ENCODE measurements around the gene ELAVL4.

GRCh38 chr1:50152236-50152635 is 43.5 kb downstream of the ELAVL4 start:
- TF ChIP-seq POLR2AphosphoS5 (IDR thresholded peaks at IDR 0.05; ENCODE audit: low read depth, low read length) (no peak), POLR2A (IDR thresholded peaks at IDR 0.05; ENCODE audit: low read depth, low read length) (no peak), TAF1 (IDR thresholded peaks at IDR 0.05; ENCODE audit: borderline replicate concordance, low read depth, low read length) (no peak)
